GM12865 (cell line): ENCODE data around the gene GSN.

Experiments
- DNase-seq: peaks from one replicate; pipeline ENCODE4 v3.0.0; 2010; ENCODE audit warnings: low read depth
- H3K4me3 ChIP-seq: 2 replicates; pipeline ENCODE4 v1.5.1; 2011; ENCODE audit warnings: mild to moderate bottlenecking, low read depth, low read length, control low read depth
- TF ChIP-seq, protein P1 (sequence below): IDR thresholded peaks from 2 replicates; pipeline ENCODE4 v1.5.1; 2011; ENCODE audit warnings: low read length, control low read depth, low read depth, inconsistent platforms; ENCODE audit not compliant: insufficient read depth; ENCODE audit errors: missing control alignments

GSN gene

DNA sequence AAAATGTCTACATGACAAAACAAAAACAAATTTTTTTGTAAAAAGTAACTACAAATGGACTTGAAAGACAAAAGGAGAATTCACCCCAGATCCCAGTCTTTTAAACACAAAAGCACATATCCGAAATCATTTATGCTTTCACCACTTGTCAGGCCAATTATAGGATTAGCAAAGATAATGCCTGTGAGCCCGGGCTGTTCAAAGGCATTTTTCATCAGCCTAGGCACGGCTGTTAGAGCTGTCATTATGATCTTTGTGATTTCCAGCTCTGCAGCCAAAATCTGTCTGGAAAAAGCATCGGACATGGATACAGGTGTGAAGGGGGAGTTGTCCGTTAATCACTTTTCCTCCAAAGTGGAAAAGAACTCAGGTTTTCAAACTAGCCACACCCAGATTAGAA is 42.7 kb upstream of the GSN start:
- no peak for DNase-seq
- no peak overlapping the region for H3K4me3 ChIP-seq
- TF ChIP-seq, protein P1, sequence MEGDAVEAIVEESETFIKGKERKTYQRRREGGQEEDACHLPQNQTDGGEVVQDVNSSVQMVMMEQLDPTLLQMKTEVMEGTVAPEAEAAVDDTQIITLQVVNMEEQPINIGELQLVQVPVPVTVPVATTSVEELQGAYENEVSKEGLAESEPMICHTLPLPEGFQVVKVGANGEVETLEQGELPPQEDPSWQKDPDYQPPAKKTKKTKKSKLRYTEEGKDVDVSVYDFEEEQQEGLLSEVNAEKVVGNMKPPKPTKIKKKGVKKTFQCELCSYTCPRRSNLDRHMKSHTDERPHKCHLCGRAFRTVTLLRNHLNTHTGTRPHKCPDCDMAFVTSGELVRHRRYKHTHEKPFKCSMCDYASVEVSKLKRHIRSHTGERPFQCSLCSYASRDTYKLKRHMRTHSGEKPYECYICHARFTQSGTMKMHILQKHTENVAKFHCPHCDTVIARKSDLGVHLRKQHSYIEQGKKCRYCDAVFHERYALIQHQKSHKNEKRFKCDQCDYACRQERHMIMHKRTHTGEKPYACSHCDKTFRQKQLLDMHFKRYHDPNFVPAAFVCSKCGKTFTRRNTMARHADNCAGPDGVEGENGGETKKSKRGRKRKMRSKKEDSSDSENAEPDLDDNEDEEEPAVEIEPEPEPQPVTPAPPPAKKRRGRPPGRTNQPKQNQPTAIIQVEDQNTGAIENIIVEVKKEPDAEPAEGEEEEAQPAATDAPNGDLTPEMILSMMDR, result no peak

DNA sequence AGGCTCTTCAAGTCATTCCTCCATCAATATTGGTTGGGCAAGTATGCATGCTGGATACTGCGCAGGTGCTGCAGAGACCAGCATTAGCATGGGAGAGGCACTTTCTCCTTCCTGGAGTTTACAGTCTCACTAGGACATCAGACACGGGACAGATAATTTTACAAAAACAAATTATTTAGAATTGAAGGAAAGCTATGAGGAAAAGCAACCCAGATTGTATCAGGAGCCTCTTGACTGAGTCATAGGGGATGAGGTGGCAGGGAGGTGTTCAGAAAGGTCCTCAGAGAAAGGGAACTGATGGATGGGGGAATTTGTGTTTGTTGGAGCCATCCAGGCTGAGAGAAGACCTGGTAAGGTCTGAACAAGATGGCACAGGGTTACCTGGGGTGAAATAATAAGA is 41.8 kb upstream of the GSN start:
- no peak overlapping the region for H3K4me3 ChIP-seq
- TF ChIP-seq, protein P1, result no peak
- no peak for DNase-seq

DNA sequence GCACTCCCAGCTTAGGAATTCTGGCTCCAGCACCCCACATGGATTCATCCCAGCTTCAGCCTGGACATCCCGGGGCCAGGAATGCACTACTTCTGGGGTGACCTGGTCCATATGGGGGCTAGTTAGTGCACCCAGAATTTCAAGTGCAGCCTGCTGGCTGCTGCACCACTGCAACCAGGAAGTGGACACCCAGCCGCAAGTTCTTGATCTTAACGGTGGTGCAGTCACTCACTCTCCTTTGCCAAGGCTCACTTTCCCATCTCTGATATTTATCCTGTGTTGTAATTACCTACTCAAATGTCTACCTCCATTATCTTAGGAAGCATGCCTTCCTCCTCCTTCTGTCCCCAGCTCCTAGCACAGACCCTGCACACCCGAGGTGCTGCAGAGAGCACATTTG is 40.1 kb upstream of the GSN start:
- no peak overlapping the region for H3K4me3 ChIP-seq
- TF ChIP-seq, protein P1, result no peak
- DNase-seq, result no peak

DNA sequence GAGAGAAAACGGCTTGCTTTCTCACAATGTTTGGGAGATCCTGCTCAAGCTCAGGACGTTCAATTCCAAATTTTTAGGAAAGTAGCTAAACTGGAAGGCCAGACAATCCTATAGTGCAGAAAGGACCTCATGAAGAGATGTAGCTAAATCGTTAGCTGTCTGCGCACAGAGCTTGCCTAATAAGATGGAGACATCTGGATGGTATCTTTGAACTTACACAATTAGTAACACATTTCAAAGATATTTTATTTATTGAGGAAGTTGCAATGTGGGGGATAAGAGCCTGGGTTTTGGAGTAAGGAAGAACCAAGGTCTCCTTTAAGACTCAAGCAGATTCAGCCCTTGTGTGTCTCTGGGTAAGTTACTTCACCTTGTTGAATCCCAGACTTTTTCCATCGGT is 37.7 kb upstream of the GSN start:
- TF ChIP-seq, protein P1, result no peak
- no peak overlapping the region for H3K4me3 ChIP-seq
- no peak for DNase-seq

DNA sequence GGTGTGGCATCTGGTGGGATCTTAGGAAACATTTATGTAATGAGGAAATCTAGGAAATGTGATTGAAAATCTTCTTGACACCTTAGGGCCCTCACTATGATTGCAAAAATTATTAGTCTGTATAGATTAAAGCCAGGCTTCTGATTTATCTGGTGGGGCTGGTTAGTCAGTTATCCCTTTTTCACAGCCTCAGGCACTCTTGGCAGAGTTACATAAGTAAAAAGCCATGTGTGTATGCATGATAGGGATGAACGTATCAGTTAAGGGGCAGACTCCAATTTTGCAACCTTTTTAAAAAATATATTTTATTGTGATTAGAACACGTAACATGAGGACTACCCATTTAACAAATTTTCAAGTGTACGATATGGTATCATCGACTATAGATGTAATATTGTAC is 35.7 kb upstream of the GSN start:
- TF ChIP-seq, protein P1, result no peak
- DNase-seq, result no peak
- no peak overlapping the region for H3K4me3 ChIP-seq

DNA sequence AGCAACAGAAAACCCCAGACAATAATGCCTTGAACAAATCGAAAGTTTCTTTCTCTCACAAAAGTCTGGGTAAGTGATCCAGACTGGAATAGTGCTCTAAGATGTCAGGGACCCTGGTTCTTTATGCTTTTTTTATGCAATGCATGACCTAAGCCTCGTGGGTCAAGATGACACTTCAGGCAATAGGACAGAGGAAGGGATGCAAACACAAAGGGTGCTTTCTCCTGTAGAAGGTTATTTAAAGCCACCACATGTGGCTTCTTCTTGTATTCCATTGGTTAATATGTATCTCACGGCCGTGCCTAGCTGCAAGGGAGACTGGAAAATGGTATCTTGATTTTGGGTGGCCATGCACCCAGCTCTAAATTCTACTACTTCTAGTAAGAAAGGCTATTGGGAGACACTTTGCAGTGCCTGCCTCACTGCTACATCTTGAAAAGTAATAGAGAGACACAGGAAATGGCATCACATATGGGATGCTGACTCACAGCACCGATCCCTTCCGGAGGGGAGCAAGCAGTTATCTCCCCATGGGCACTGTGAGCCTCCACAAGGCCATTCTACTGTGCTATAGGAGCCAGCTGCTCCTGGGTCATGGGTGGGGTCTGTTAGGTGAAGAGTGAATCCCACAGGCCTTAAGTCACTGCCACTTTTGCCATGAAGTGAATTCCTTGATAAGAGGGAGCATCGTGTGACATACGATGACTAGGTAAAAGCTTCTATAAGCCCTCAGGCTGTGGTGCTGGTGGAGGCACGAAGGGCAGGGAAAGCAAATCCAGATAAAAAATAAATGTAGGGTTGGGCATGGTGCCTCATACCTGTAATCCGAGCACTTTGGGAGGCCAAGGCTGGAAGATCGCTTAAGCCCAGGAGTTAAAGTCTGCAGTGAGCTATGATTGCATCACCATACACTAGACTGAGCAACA is 33.8 kb upstream of the GSN start:
- H3K4me3 ChIP-seq, result no peak overlapping the region
- TF ChIP-seq, protein P1, result no peak
- no peak for DNase-seq

DNA sequence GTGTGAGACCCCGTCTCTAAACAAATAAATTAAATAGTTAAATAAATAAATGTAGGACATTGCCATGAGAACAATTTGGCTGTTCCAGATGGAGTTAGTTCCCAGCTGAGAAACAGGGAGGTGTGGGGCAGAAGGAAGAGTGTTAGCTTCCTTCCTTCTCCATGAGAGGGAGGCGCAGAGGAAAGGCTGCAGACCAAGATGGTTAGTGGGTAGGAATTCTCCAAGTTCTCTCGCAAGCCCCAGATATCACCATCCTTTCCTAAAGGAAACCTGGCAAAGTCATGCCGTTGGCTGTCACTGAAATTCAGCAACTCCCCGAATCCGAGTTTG is 33.2 kb upstream of the GSN start:
- TF ChIP-seq, protein P1, result no peak
- no peak overlapping the region for H3K4me3 ChIP-seq
- no peak for DNase-seq
